GM12878 (cell line): ENCODE results near the gene GRIK3.

Experiments used
- CBX5 ChIP-seq: sonication (generic); IDR thresholded peaks from 2 replicates; pipeline ENCODE4 v1.6.1; 2016; ENCODE audit warnings: low read depth, moderate library complexity, mild to moderate bottlenecking, inconsistent platforms
- CTCF ChIP-seq, 3 experiments: IDR thresholded peaks in 2 of 3; conservative IDR thresholded peaks in 1 of 3; 2 replicates each; pipeline ENCODE4 v1.5.1; 2011; ENCODE audit warnings: low read depth in 3 of 3, low read length in 3 of 3, mild to moderate bottlenecking in 3 of 3, control low read depth in 2 of 3, moderate library complexity in 2 of 3, inconsistent platforms in 1 of 3, mixed read lengths in 1 of 3; ENCODE audit not compliant: control insufficient read depth in 2 of 3, insufficient read depth in 1 of 3; ENCODE audit errors: extremely low read depth in 1 of 3
- HDAC2 ChIP-seq: fragments of 200-600 bp; sonication (generic); IDR thresholded peaks from 2 replicates; pipeline ENCODE4 v1.6.1; 2017
- NRF1 ChIP-seq: conservative IDR thresholded peaks from 2 replicates; pipeline ENCODE4 v1.6.1; 2011; ENCODE audit warnings: mild to moderate bottlenecking, low read depth, low read length, improper control_type of control experiment
- POLR2A ChIP-seq: IDR thresholded peaks from 2 replicates; pipeline ENCODE4 v1.6.1; 2011; ENCODE audit warnings: low read depth, mild to moderate bottlenecking, low read length
- SMAD1 ChIP-seq: fragments of 450-650 bp; IDR thresholded peaks from 2 replicates; pipeline ENCODE4 v1.6.1; 2018; ENCODE audit warnings: mild to moderate bottlenecking, low read depth; ENCODE audit not compliant: partially characterized antibody

- TF ChIP-seq CTCF (IDR thresholded peaks at IDR 0.05 in 2 of 3, conservative IDR thresholded peaks at IDR 0.05 in 1 of 3; ENCODE audit: control insufficient read depth in 2 of 3, extremely low read depth in 1 of 3, insufficient read depth in 1 of 3, low read depth in 3 of 3, low read length in 3 of 3): no peak
- TF ChIP-seq POLR2A: no peak
- no peak for TF ChIP-seq SMAD1
- no peak for TF ChIP-seq CBX5
- TF ChIP-seq HDAC2: no peak
- no peak for TF ChIP-seq NRF1
These were observed 188.5 kb downstream of the GRIK3 start for GRCh38 chr1:36845802-36846201.
